Stimulated activated naive B cell treated with anti-CD40 and anti-IgM and Interleukin-4, amounts not matched to agents 10 μg/mL and 1 μg/mL and 100 μg/mL, for 72 hours (primary cell): Measurements from ENCODE around the gene TOGARAM1.
A peak's percentile ranks its signal among the peaks of the same experiment; 100 is the strongest.

Experiments
- ATAC-seq, 2 donors: fragments of 150-1000 bp; cut with Tn5 transposase; replicated peaks; 2 replicates each; pipeline ENCODE4 v1.10.0; 2021; ENCODE audit warnings: moderate library complexity in 1 of 2
- DNase-seq: peaks from one replicate; pipeline ENCODE4 v3.0.0; 2021
- H3K27ac Mint-ChIP-seq: one replicate; pipeline ENCODE4 v1.8.0; 2022; ENCODE audit warnings: mild to moderate bottlenecking, mixed read lengths
- H3K27me3 Mint-ChIP-seq, 2 donors: one replicate each; pipeline ENCODE4 v1.8.0; 2022; ENCODE audit warnings: mixed read lengths in 2 of 2
- H3K36me3 Mint-ChIP-seq, 2 donors: one replicate each; pipeline ENCODE4 v1.8.0; 2022; ENCODE audit warnings: mixed read lengths in 2 of 2, mild to moderate bottlenecking in 1 of 2
- H3K4me1 Mint-ChIP-seq, 2 donors: one replicate each; pipeline ENCODE4 v1.8.0; 2022; ENCODE audit warnings: mixed read lengths in 2 of 2, mild to moderate bottlenecking in 1 of 2
- H3K4me3 Mint-ChIP-seq, 2 donors: one replicate each; pipeline ENCODE4 v1.8.0; 2022; ENCODE audit warnings: mild to moderate bottlenecking in 2 of 2, mixed read lengths in 2 of 2, moderate library complexity in 1 of 2
- H3K9me3 Mint-ChIP-seq, 2 donors: one replicate each; pipeline ENCODE4 v1.8.0; 2022; ENCODE audit warnings: mixed read lengths in 2 of 2, mild to moderate bottlenecking in 1 of 2

Gene TOGARAM1

GRCh38 chr14:45039390-45039789 is 77.4 kb downstream of the TOGARAM1 start:
- DNase-seq: no peak
- ATAC-seq: no peak
- Mint-ChIP-seq H3K36me3 (peaks cover 34 to 59% of the 10 kb centered on the region in 2 donors), H3K27me3 (no peaks in the 10 kb centered on the region), H3K27ac (no peak overlapping the region), H3K4me3 (no peak overlapping the region), H3K9me3 (peaks cover 0 to 3% of the 10 kb centered on the region in 2 donors), H3K4me1 (no peaks in the 10 kb centered on the region)

GRCh38 chr14:45041641-45042040 is 79.7 kb downstream of the TOGARAM1 start:
- peaks cover 26 to 48% of the 10 kb centered on the region in 2 donors for H3K36me3 Mint-ChIP-seq
- peaks cover 0 to 3% of the 10 kb centered on the region in 2 donors for H3K9me3 Mint-ChIP-seq
- H3K27me3 Mint-ChIP-seq: no peaks in the 10 kb centered on the region
- no peaks in the 10 kb centered on the region for H3K4me1 Mint-ChIP-seq
- ATAC-seq (no peak), DNase-seq (no peak)
- H3K4me3 Mint-ChIP-seq: no peak overlapping the region
- H3K27ac Mint-ChIP-seq: no peak overlapping the region

- no peak for DNase-seq
- H3K36me3 Mint-ChIP-seq: peaks cover 18 to 30% of the 10 kb centered on the region in 2 donors
- no peak overlapping the region for H3K4me3 Mint-ChIP-seq
- H3K4me1 Mint-ChIP-seq: peaks cover 2 to 5% of the 10 kb centered on the region in 2 donors
- no peaks in the 10 kb centered on the region for H3K27me3 Mint-ChIP-seq
- H3K9me3 Mint-ChIP-seq: no peaks in the 10 kb centered on the region
- no peak for ATAC-seq
- H3K27ac Mint-ChIP-seq: no peak overlapping the region
These were observed 82.6 kb downstream of the TOGARAM1 start for GRCh38 chr14:45044638-45045037.

DNA sequence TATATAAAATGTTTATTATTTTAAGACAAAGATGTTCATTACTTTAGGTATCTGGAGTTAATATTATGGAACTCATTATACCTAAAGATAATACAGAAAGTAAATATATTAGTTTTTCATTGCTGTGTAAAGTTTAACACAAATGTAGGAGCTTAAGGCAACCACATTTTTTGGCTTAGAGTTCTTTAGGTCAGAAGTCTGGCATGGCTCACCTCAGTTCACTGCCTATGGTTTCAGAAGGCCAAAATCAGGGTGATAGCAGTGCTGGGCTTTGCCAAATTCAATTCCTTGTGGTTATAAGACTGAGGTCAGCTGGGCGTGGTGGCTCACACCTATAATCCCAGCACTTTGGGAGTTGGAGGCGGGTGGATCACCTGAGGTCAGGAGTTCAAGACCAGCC is 86.4 kb downstream of the TOGARAM1 start:
- H3K36me3 Mint-ChIP-seq: peaks cover 28 to 31% of the 10 kb centered on the region in 2 donors
- no peak overlapping the region for H3K4me3 Mint-ChIP-seq
- ATAC-seq: no peak
- H3K27me3 Mint-ChIP-seq: no peaks in the 10 kb centered on the region
- no peak overlapping the region for H3K27ac Mint-ChIP-seq
- peaks cover 2 to 5% of the 10 kb centered on the region in 2 donors for H3K4me1 Mint-ChIP-seq
- no peak for DNase-seq
- H3K9me3 Mint-ChIP-seq: no peaks in the 10 kb centered on the region

DNA sequence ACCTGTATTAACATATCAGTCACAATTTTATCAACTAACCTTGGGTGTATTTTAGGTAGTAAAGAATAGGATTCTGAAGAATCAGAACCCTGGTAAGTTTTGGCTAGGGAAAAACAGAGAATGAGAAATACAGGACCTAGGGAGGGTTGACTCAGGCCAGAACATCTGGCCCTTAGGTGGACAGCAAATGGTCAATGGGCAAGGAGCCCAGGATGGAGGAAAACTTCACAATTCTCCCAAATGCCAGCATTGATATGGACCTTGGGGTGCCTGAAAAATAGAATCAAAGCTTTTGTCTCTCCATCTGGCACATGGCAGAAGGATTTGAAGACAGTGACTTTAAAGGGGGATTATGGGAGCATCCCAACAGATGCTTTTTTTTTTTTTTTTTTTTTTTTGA is 89.2 kb downstream of the TOGARAM1 start:
- H3K4me3 Mint-ChIP-seq: no peak overlapping the region
- no peaks in the 10 kb centered on the region for H3K9me3 Mint-ChIP-seq
- no peak for DNase-seq
- H3K27ac Mint-ChIP-seq: no peak overlapping the region
- no peak for ATAC-seq
- H3K4me1 Mint-ChIP-seq: peaks cover 2 to 5% of the 10 kb centered on the region in 2 donors
- peaks cover 35 to 38% of the 10 kb centered on the region in 2 donors for H3K36me3 Mint-ChIP-seq
- no peaks in the 10 kb centered on the region for H3K27me3 Mint-ChIP-seq

DNA sequence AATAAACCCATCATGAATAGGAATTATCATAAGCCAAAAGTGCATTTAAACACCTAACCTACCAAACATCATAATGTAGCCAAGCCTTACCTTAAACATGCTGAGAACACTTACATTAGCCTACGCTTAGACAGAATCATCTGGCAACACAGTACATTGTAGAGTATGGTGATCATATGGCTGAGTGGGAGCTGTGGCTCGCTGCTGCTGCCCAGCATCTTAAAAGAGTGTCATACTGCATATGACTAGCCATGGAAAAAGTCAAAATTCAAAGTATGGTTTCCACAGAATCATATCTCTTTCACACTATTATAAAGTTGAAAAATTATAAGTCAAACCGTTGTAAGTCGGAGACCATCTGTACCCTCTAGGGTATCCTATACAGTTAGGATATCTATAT is 89.9 kb downstream of the TOGARAM1 start:
- Mint-ChIP-seq H3K27ac (no peak overlapping the region), H3K9me3 (peaks cover 0 to 3% of the 10 kb centered on the region in 2 donors), H3K4me1 (peaks cover 2 to 5% of the 10 kb centered on the region in 2 donors), H3K4me3 (no peak overlapping the region), H3K27me3 (no peaks in the 10 kb centered on the region), H3K36me3 (peaks cover 33 to 40% of the 10 kb centered on the region in 2 donors)
- no peak for ATAC-seq
- no peak for DNase-seq

GRCh38 chr14:45057349-45057748 is 95.4 kb downstream of the TOGARAM1 start:
- H3K4me3 Mint-ChIP-seq: no peak overlapping the region
- no peak overlapping the region for H3K27ac Mint-ChIP-seq
- no peaks in the 10 kb centered on the region for H3K4me1 Mint-ChIP-seq
- ATAC-seq (no peak), DNase-seq (no peak)
- peaks cover 0 to 3% of the 10 kb centered on the region in 2 donors for H3K9me3 Mint-ChIP-seq
- peaks cover 35 to 40% of the 10 kb centered on the region in 2 donors for H3K36me3 Mint-ChIP-seq
- H3K27me3 Mint-ChIP-seq: no peaks in the 10 kb centered on the region

- Mint-ChIP-seq H3K4me1 (no peaks in the 10 kb centered on the region), H3K9me3 (peaks cover 0 to 3% of the 10 kb centered on the region in 2 donors), H3K27ac (no peak overlapping the region), H3K36me3 (peaks cover 31 to 36% of the 10 kb centered on the region in 2 donors), H3K4me3 (no peak overlapping the region), H3K27me3 (no peaks in the 10 kb centered on the region)
- no peak for DNase-seq
- ATAC-seq: no peak
These were observed 95.9 kb downstream of the TOGARAM1 start for GRCh38 chr14:45057881-45058364.

GRCh38 chr14:45060551-45060950 is 98.6 kb downstream of the TOGARAM1 start:
- peaks cover 0 to 3% of the 10 kb centered on the region in 2 donors for H3K9me3 Mint-ChIP-seq
- no peaks in the 10 kb centered on the region for H3K4me1 Mint-ChIP-seq
- peaks cover 30 to 43% of the 10 kb centered on the region in 2 donors for H3K36me3 Mint-ChIP-seq
- no peaks in the 10 kb centered on the region for H3K27me3 Mint-ChIP-seq
- H3K27ac Mint-ChIP-seq: no peak overlapping the region
- ATAC-seq (no peak), DNase-seq (no peak)
- no peak overlapping the region for H3K4me3 Mint-ChIP-seq

GRCh38 chr14:45065540-45065939 is 103.5 kb downstream of the TOGARAM1 start:
- Mint-ChIP-seq H3K4me3 (no peak overlapping the region), H3K27me3 (no peaks in the 10 kb centered on the region), H3K4me1 (no peaks in the 10 kb centered on the region), H3K27ac (peak overlapping the region; percentile 17), H3K9me3 (no peaks in the 10 kb centered on the region), H3K36me3 (peaks cover 9 to 19% of the 10 kb centered on the region in 2 donors)
- no peak for ATAC-seq
- no peak for DNase-seq

DNA sequence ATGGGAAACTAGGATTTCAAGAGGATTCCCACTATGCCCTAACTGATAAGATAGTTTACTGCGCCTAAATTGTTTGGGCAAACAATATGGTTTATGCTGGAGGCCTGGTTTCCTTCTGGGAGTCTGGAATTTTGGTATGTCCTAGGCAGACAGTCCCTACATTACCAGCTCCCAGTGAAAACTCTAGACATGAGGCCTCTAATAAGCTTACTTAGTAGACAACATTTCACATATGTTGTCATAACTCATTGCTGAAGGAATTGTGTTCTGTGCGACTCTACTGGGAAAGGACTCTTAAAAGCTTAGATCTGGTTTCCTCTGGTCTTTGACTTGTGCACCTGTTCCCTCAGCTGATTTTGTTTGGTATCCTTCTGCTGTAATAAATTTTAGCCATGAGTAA is 104.0 kb downstream of the TOGARAM1 start:
- H3K27me3 Mint-ChIP-seq: no peaks in the 10 kb centered on the region
- H3K36me3 Mint-ChIP-seq: peaks cover 9 to 19% of the 10 kb centered on the region in 2 donors
- DNase-seq: no peak
- H3K4me3 Mint-ChIP-seq: no peak overlapping the region
- H3K4me1 Mint-ChIP-seq: no peaks in the 10 kb centered on the region
- no peak for ATAC-seq
- no peak overlapping the region for H3K27ac Mint-ChIP-seq
- no peaks in the 10 kb centered on the region for H3K9me3 Mint-ChIP-seq

- Mint-ChIP-seq H3K27ac (no peak overlapping the region), H3K36me3 (peaks cover 9 to 19% of the 10 kb centered on the region in 2 donors), H3K9me3 (no peaks in the 10 kb centered on the region), H3K4me3 (no peak overlapping the region), H3K27me3 (no peaks in the 10 kb centered on the region), H3K4me1 (no peaks in the 10 kb centered on the region)
- ATAC-seq: no peak
- DNase-seq: no peak
These were observed 104.7 kb downstream of the TOGARAM1 start for GRCh38 chr14:45066667-45067066.

GRCh38 chr14:45068396-45068795 is 106.4 kb downstream of the TOGARAM1 start:
- H3K4me3 Mint-ChIP-seq: no peak overlapping the region
- H3K27me3 Mint-ChIP-seq: no peaks in the 10 kb centered on the region
- ATAC-seq (no peak), DNase-seq (no peak)
- H3K27ac Mint-ChIP-seq: no peak overlapping the region
- peaks cover 9 to 15% of the 10 kb centered on the region in 2 donors for H3K36me3 Mint-ChIP-seq
- no peaks in the 10 kb centered on the region for H3K9me3 Mint-ChIP-seq
- peaks cover 0 to 5% of the 10 kb centered on the region in 2 donors for H3K4me1 Mint-ChIP-seq

- peaks cover 0 to 5% of the 10 kb centered on the region in 2 donors for H3K4me1 Mint-ChIP-seq
- no peaks in the 10 kb centered on the region for H3K9me3 Mint-ChIP-seq
- H3K36me3 Mint-ChIP-seq: peaks cover 4% of the 10 kb centered on the region in 2 donors
- H3K4me3 Mint-ChIP-seq: no peak overlapping the region
- no peak overlapping the region for H3K27ac Mint-ChIP-seq
- no peak for ATAC-seq
- no peaks in the 10 kb centered on the region for H3K27me3 Mint-ChIP-seq
- DNase-seq: no peak
These were observed 108.2 kb downstream of the TOGARAM1 start for GRCh38 chr14:45070215-45070614.

DNA sequence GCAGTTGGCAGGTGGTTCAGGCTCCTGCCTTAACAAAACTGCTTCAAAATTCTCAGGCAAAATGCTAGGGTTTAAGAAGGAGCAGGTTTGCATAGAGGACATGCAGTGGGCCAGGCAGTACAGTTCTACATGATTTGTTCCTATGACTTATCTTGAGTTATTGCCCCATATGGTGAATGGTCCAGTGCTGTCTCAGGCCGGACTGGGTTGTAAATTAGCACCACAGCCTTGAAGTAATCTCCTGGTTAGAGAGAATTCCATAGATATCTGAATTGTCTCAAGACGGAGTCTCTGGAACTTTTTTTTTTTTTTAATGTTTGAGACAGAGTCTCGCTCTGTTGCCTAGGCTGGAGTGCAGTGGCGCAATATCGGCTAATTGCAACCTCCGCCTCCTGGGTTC is 110.1 kb downstream of the TOGARAM1 start:
- H3K27me3 Mint-ChIP-seq: no peaks in the 10 kb centered on the region

More for the DNA sequence above, 110.1 kb downstream of the TOGARAM1 start:
- Mint-ChIP-seq H3K27ac (no peak overlapping the region), H3K9me3 (no peaks in the 10 kb centered on the region), H3K4me3 (no peak overlapping the region), H3K36me3 (peaks cover 4% of the 10 kb centered on the region in 2 donors), H3K4me1 (peaks cover 0 to 5% of the 10 kb centered on the region in 2 donors)
- DNase-seq: no peak
- ATAC-seq: no peak
